ENCODE results near the gene EMP3.
A peak's percentile ranks its signal among the peaks of the same experiment; 100 is the strongest.

EMP3 gene

GRCh38 chr19:48351341-48351752 is 26.0 kb downstream of the EMP3 start:
- Histone ChIP-seq H3K79me2 (ENCODE audit: insufficient read depth, low read length) (0 out of 2 replicates have a peak, but pooled peaks cover 3% of the 10 kb centered on the region), H4K20me1 (ENCODE audit: insufficient read depth, low read length) (no peaks in the 10 kb centered on the region), H2AFZ (ENCODE audit: low read depth, low read length) (no peak overlapping the region), H3K4me2 (ENCODE audit: insufficient read depth, low read length) (no peak overlapping the region), H3K27me3 (ENCODE audit: insufficient read depth, low read length, poor library complexity) (no peaks in the 10 kb centered on the region), H3K9ac (ENCODE audit: low read depth, low read length) (no peak overlapping the region), H3K4me1 (ENCODE audit: insufficient read depth, low read length) (no peaks in the 10 kb centered on the region), H3K36me3 (ENCODE audit: insufficient read depth, low read length) (no peaks in the 10 kb centered on the region; the same call in 1 of the 2 replicates), H3K4me3 (ENCODE audit: low read depth in 1 of 2, low read length in 2 of 2) (no peak overlapping the region), H3K27ac (ENCODE audit: low read length) (no peak overlapping the region), H3K9me3 (ENCODE audit: insufficient read depth, low read length, severe bottlenecking) (no peaks in the 10 kb centered on the region)
- TF ChIP-seq CTCF (IDR thresholded peaks at IDR 0.05; ENCODE audit: borderline replicate concordance, extremely low read depth, low read length, poor library complexity, severe bottlenecking) (peak; percentile 92), EZH2 (IDR thresholded peaks at IDR 0.05; ENCODE audit: borderline replicate concordance, low read depth, low read length, severe bottlenecking) (no peak)
- DNase-seq, result peak; percentile 82
- peak; percentile 99 for ATAC-seq (ENCODE audit: insufficient read depth, low read depth)

GRCh38 chr19:48353677-48354076 is 28.3 kb downstream of the EMP3 start:
- Histone ChIP-seq H3K27ac (ENCODE audit: low read length) (no peak overlapping the region), H2AFZ (ENCODE audit: low read depth, low read length) (no peak overlapping the region), H3K4me3 (ENCODE audit: low read depth in 1 of 2, low read length in 2 of 2) (no peak overlapping the region), H3K4me2 (ENCODE audit: insufficient read depth, low read length) (no peak overlapping the region), H3K27me3 (ENCODE audit: insufficient read depth, low read length, poor library complexity) (no peaks in the 10 kb centered on the region), H4K20me1 (ENCODE audit: insufficient read depth, low read length) (no peaks in the 10 kb centered on the region), H3K36me3 (ENCODE audit: insufficient read depth, low read length) (no peaks in the 10 kb centered on the region), H3K9ac (ENCODE audit: low read depth, low read length) (no peak overlapping the region), H3K4me1 (ENCODE audit: insufficient read depth, low read length) (no peaks in the 10 kb centered on the region), H3K9me3 (ENCODE audit: insufficient read depth, low read length, severe bottlenecking) (no peaks in the 10 kb centered on the region), H3K79me2 (ENCODE audit: insufficient read depth, low read length) (0 out of 2 replicates have a peak, but pooled peaks cover 3% of the 10 kb centered on the region)
- DNase-seq, result no peak
- ATAC-seq (ENCODE audit: insufficient read depth, low read depth), result no peak
- TF ChIP-seq CTCF (IDR thresholded peaks at IDR 0.05; ENCODE audit: borderline replicate concordance, extremely low read depth, low read length, poor library complexity, severe bottlenecking) (no peak), EZH2 (IDR thresholded peaks at IDR 0.05; ENCODE audit: borderline replicate concordance, low read depth, low read length, severe bottlenecking) (no peak)

- no peak overlapping the region for H2AFZ ChIP-seq (ENCODE audit: low read depth, low read length)
- no peak overlapping the region for H3K4me3 ChIP-seq (ENCODE audit: low read depth in 1 of 2, low read length in 2 of 2)
- no peak overlapping the region for H3K27ac ChIP-seq (ENCODE audit: low read length)
- H3K36me3 ChIP-seq (ENCODE audit: insufficient read depth, low read length), result no peaks in the 10 kb centered on the region
- ATAC-seq (ENCODE audit: insufficient read depth, low read depth) (no peak), DNase-seq (no peak)
- no peak overlapping the region for H3K4me2 ChIP-seq (ENCODE audit: insufficient read depth, low read length)
- H4K20me1 ChIP-seq (ENCODE audit: insufficient read depth, low read length), result no peaks in the 10 kb centered on the region
- no peaks in the 10 kb centered on the region for H3K9me3 ChIP-seq (ENCODE audit: insufficient read depth, low read length, severe bottlenecking)
- H3K79me2 ChIP-seq (ENCODE audit: insufficient read depth, low read length), result no peaks in the 10 kb centered on the region
- no peaks in the 10 kb centered on the region for H3K4me1 ChIP-seq (ENCODE audit: insufficient read depth, low read length)
- no peaks in the 10 kb centered on the region for H3K27me3 ChIP-seq (ENCODE audit: insufficient read depth, low read length, poor library complexity)
- TF ChIP-seq EZH2 (IDR thresholded peaks at IDR 0.05; ENCODE audit: borderline replicate concordance, low read depth, low read length, severe bottlenecking) (no peak), CTCF (IDR thresholded peaks at IDR 0.05; ENCODE audit: borderline replicate concordance, extremely low read depth, low read length, poor library complexity, severe bottlenecking) (no peak)
- no peak overlapping the region for H3K9ac ChIP-seq (ENCODE audit: low read depth, low read length)
Measured at GRCh38 chr19:48354332-48354992, 29.1 kb downstream of the EMP3 start.
